M059J (cell line): Measurements from ENCODE around the gene GPR146. TPM values are rescaled to one million over a fixed set of nuclear protein-coding genes. Genes with fewer than 3 reads are reported as not detected.
"Not testable (repeated sequence)": the region's sequence is repeated elsewhere in the genome, so short reads cannot be mapped to it uniquely, and the experiment has no call there.

ENCODE experiments used
- DNase-seq: peaks from one replicate; pipeline ENCODE4 v3.0.0-alpha.2; 2012; ENCODE audit warnings: low read depth
- total RNA-seq: library from RNA; depleted of rRNA; stranded (reverse); fragments of >200 nt; shearing (Covaris generic); gene quantifications from 2 replicates; pipeline ENCODE4 v1.2.3, GENCODE V29; 2014

The GPR146 gene
- total RNA-seq, 1 experiment from 2014 or later = 4.9 TPM

DNA sequence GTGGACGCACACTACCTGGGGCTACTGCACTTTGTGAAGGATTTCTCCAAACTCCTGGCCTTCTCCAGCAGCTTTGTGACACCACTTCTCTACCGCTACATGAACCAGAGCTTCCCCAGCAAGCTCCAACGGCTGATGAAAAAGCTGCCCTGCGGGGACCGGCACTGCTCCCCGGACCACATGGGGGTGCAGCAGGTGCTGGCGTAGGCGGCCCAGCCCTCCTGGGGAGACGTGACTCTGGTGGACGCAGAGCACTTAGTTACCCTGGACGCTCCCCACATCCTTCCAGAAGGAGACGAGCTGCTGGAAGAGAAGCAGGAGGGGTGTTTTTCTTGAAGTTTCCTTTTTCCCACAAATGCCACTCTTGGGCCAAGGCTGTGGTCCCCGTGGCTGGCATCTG, 14.0 kb downstream of the GPR146 start:
- DNase-seq = no peak

DNA sequence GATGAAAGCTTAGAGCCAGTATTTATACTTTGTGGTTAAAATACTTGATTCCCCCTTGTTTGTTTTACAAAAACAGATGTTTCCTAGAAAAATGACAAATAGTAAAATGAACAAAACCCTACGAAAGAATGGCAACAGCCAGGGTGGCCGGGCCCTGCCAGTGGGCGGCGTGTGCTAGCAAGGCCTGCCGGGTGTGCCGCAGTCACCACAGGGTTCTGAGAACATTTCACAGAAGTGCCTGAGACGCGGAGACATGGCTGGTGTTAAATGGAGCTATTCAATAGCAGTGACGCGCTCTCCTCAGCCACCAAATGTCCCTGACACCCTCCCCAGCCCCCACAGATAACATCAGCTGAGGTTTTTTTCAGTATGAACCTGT, 14.5 kb downstream of the GPR146 start:
- DNase-seq = no peak

DNA sequence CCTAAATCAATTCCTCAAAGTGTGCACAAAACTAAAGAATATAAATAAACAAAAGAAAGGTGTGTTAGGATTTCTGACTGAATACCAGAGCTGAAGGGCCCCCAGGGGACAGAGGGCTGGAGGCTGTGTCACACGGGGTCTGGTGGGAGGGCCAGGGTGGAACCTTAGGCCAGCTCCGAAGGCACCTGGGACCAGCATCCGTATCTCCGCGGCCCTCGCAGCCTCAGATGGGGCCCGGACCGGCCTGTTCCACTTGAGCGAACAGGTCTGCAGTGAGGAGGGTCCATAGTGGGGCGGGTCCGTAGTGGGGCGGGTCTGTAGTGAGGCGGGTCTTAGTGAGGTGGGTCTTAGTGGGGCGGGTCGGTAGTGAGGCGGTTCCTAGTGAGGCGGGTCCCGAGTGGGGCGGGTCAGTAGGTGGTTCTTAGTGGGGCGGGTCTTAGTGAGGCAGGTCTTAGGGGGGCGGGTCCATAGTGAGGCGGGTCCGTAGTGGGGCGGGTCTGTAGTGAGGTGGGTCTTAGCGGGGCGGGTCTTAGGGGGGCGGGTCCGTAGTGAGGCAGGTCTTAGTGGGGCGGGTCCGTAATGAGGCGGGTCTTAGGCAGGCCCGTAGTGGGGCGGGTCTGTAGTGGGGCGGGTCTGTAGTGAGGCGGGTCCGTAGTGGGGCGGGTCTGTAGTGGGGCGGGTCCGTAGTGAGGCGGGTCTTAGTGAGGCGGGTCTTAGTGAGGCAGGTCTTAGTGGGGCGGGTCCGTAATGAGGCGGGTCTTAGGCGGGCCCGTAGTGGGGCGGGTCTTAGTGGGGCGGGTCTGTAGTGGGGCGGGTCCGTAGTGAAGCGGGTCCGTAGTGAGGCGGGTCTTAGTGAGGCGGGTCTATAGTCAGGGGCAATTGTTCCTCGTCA, 15.1 kb downstream of the GPR146 start:
- no peak for DNase-seq

DNA sequence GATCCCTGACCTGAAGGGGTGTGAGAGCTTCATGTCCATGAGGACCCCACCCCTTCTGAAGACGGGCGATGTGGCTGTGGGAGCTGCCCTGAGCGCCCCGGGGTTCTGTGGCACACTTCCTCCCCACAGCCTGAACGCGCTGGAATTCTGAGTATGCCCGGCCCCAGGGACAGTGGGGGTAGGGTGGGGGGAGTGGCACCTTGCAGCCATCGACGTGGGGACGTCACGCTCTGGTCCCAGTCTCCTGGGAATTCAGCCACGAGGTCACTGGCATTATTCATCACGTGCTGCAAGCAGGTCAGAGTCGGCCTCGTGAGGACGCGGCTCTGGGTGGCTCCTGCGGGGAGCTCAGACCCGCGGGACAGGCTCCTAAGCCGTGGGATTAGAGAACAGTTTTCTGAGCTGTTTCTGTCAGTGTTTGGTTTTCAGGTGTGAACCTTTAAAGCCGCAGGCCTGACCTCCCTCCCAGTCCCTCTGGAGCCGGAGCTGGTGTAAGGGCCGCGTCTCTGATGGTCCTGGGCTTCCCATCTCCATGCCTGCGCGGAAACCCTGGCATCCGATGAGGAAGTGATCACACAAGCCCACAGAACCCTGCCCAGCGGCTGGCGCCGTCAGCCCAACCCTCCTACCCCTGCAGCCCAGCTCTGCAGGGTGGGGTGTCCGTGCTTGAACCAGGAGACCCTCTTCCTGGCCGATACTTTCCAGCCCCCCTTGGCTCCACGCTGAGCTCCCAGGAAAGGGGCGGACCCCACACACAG, 16.1 kb downstream of the GPR146 start:
- no peak for DNase-seq

DNA sequence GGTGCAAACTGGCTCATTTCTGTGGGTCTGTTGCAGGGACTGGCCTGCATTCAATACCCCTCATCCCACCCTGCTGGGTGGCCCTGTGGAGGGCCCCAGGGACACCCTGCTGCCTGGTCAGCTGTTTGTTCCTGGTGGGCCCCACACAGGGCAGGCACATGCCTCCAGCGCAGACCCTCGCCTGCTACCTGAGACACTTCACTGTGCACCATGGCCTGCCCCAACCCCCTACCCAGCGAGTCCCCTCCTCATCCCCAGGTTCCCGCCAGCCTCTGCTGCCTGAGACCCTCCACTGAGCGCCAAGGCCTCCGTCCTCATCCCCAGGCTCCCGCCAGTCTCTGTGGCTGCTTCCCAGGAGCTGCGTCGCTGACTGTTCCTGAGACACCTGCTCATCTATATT, 16.8 kb downstream of the GPR146 start:
- no peak for DNase-seq

DNA sequence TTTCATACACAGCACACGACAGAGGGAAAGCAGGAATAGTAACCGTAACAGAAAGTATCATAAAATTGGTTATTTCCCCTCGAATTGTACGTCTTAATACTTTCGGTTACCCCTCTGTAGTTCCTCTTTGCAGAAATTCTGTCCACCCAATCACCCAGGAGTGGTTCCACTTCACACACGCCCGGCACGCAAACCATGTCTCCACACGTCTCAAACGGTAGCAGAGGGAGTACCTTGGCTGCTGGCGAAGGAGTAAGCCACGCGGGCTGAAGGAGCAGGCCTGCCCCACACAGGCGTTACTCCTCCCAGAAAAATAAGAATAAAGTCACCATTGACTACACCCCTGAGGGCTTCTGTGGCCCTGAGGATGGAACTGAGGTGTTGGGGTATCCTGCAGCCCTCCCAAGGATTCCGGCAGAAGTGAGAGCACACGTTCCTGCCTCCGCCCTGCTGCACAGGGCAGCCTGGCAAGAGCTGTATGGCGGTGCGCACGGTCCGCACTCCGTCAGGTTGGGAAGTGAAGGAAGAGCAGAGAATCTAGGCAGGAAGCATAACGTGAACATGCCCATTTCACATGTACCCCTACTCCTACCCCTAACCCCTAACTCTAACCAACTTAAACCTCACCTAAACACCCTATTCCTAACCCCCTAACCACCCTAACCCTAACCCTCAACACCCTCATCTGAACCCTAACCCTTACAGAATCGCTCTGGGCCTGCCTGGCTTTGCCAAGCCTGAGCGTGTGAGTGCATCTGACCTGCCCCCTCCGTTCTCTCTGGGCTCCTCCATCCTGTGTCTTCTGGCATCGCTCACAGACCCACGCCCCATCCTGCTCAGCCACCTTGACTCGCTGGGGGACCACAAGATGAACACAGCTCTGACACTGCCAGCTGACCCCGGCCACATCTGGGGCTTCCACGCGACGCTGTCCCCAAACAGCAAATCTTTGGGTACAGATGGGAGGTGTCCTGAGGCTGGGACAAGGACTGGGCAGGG, 18.2 kb downstream of the GPR146 start:
- DNase-seq = no peak

DNA sequence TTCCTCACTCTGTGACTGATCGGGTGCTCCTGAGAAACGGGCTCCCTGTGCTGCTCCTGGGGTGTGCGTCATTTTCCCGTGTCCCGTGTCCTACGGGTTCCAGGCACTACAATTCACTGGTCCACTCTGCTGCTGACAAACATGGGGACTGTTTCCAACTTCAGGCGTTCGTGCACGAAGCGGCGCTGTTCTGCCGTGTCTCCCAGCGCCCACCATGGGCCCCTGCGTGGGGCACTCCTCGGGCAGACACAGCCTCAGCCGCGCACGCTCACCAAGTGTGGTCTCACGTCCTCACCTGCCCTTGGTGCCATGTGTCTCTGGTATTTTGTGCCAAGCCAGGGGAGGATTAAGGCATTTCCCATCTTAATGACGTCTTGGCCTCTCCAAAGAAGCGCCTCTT, 19.0 kb downstream of the GPR146 start:
- no peak for DNase-seq

DNA sequence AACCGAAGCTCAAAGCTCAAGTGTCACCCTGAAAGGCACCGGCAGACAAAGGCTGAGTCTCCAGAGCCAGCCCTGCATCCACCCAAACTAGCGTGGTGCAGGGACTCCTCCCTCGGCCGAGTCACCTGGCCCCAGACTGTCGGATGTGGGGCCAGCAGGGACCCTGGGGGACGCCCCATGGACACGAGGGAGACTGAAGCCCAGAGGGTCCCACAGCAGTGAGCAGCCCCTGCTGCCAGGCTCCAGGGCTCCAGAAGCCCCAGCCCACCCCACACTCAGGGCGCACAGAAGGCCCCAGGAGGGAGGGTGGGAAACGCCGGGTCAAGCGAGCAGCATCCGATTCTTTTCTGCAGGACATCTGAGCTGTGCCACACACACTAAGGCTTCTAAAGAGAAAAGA, 20.2 kb downstream of the GPR146 start:
- no peak for DNase-seq

DNA sequence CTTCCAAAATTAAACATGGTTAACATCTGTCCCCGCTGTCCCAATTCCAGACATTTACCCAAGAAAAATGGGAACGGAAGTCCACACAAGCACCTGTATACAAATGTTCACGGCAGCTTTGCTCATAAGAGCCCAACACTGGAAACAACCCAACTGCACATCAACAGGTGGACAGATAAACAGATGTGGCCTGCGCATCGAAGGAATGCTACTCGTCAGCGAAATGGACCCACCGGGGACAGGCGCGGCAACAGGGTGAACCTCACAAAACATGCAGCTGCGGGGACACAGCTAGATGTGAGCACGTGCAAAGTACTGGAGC, 20.9 kb downstream of the GPR146 start:
- DNase-seq = no peak

DNA sequence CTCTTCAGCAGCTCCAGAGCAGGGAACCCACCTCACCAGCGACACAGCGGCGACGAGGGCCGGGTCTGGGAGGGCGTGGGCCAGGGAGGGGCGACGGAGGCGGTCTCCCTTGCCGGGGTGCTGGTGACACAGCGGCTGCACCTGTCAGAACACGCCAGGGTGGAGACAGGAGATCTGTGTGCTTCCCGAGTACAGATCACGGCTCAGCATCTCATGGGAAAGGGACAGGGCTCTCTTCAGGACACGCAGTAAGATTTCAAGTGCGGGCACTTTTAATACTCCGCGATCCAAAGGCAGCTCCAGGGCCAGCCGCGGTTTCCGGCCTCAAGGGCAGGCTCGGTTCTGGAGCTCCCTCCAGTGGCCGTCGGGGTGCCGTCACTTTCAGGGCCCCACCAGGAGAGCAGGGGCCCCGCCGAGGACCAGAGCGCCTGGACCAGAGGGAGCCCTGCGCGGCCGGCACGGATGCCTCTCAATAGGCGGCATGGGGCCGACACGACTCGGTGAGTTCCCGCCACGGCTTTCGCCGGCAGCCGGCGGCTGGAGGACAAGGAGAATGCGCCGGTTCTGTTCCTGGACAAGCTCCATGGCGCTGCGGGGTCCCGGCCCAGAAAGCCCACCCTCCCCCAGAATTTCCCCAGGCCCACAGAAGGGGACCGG, 21.4 kb downstream of the GPR146 start:
- peak; percentile 64 for DNase-seq

DNA sequence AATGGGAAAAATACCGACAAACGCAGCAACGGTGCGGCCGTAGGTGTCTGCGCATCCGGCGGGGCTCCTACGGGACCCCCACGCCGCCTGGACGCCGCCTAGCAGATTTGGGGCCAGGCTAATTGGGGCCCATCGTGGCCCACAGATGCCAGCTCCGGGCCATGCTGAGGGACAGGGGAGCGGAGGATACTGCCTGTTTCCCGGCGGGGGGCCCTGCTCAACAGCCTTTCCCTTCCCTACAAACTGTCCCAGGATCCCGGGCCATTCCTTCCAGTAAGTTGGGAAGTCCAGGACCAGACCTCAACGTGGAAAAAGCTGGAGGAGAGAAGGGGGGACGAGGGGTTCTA, 21.9 kb downstream of the GPR146 start:
- no peak for DNase-seq

DNA sequence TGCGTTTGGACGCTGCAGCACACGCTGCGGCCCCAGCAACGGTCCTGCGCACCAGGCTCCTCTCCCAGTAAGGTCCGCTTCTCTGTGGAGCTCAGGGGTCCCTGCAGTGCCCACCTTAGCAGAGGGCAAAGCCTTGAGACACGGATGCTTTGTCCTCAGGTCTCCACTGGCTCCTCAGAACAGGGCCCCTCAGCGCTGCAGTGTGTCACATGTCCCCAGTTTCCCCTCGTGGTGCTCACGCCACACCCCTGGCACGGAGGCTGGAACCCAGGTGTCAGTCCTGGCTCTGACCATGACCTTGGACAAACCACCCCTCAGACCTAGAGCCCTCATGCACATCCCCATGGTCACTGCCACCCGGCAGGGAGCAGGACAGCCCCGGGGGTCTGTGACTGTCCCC, 23.7 kb downstream of the GPR146 start:
- no peak for DNase-seq

DNA sequence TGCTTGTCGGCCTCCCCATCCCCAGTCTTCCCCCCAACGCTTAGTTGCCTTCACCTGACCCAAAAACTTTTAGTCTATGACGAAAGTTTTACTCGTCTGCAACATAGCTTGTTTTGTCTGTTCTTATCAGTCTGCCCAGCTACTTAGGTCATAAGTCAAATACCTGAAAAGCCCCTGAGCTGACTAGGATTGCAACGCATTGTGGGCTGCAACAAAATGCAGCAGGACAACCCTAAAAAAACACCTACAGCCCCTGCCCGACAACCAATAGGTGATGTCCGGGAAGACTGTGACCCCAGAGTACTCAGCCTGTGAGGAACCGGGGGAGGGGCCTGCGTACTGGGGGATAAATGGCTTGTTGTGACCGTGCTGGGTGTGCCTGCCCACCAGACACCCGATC, 24.3 kb downstream of the GPR146 start:
- no peak for DNase-seq

DNA sequence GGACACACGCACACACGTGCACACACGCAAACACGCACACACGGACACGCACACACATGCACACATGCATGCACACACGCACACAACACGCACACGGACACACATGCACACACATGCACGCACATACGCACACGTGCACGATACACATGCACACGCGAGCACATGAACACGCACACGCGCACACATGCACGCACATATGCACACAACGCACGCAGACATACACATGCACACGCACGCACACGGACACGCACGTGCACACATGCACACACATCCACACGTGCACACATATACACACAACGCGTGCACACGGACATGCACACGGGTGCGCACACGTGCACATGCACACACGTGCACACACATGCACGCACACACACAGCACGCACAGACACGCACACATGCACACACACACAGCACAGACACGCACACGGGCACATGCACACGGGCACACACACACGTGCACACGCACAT, 26.2 kb downstream of the GPR146 start:
- no peak for DNase-seq

DNA sequence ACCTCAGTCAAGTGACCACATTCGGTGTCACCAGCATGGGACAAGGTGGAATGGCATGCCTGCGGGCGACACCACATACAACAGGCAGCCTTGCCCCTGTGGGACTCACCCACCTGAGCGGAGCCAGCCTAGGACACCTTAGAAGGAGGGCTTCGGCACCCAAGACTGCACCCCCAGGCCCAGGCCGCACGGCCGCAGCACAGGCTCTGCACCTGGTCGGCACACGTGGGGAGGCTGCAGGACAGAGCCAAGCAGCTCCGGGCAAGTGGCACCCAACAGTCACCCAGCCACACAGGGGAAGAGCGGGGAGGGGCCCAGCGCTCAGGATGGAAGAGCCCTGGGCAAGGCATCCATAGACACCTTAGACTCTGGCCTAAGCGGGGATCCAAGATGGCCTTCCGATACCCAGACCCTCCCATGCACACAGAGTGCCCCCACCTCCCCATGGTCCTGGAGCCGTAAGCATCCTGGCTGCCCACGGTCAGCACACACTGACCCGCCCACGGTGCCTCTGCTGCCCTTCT, 27.4 kb downstream of the GPR146 start:
- no peak for DNase-seq

DNA sequence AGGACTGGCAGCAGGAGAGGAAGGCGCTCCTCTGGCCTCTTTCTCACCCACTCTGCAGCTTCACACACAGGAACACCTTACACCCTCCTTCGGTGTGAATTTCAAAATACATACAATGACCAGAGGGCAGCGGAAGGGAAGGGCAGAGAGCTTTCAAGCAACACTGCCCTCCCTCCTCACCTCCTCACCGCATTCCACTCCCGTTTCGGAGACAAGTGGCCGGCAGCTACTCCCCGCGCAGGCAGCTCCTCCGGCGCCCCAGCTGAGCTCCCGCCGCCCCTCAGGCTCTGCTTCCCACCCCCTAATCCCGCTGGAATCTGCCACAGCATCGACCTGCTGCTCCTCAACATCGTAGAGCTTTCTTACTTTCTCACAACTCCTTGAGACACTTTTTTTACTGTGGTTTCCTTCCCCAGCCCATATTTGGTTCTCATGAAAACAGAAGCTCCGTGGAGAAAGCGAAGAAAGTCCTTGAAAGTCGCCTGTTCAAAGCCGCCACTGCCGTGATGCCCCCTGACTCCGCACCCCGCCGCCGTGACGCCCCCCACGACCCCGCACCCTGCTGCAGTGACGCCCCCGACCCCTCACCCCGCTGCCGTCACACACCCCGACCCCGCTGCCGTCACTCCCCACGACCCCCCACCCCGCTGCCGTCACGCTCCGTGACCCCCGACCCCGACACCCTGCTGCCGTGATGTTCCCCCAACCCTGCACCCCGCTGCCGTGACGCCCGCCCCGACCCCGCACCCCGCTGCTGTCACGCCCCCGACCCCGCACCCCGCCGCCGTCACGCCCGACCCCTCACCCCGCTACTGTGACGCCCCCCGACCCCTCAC, 29.0 kb downstream of the GPR146 start:
- DNase-seq = no peak

DNA sequence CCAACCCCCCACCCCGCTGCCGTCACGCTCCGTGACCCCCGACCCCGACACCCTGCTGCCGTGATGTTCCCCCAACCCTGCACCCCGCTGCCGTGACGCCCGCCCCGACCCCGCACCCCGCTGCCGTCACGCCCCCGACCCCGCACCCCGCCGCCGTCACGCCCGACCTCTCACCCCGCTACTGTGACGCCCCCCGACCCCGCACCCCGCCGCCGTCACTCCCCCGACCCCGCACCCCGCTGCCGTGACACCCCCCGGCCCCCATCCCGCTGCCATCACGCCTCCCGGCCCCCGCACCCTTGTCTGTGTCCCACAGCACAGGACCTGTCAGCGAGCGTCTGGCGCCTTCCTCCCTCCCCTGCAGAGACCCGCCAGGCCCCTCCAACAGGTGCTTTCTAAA, 29.7 kb downstream of the GPR146 start:
- not testable (repeated sequence) for DNase-seq

DNA sequence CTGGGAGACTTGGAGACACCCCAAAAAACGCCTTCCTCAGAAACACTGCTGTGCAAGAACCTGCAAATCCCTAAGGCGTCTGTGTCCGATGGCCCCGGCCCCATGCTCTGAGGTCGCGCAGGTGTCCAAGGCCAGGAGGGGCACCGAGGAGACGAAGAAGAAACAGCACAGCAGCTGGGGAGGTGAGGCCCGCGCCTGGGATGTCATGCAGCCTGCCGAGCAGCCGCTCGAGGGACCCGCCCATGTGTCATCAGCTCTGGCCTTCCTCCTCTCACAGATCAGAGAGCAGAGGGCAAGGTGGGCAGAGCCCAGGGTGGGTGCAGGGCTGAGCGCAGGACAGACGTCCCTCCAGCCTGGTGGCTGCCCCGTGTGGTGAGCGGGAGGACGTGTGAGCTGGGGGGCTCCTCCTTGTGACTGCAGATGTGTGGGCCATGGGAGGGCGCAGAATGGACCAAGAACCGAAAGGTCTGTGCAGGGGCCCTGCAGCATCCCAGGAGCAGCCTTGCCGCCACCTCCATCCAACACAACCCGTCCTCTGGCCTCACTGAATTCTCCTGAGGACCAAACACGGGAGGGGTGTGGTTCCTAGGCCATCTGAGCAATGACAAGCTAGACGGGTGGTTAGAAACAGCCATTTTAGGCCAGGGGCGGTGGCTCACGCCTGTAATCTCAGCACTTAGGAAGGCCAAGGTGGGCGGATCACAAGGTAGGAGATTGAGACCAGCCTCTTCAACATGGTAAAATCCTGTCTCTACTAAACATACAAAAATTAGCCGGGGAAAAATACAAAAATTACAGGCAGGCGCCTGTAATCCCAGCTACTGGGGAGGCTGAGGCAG, 30.5 kb downstream of the GPR146 start:
- no peak for DNase-seq
